HG03457 (cell line): Measurements from ENCODE around the gene PKD1L1.
"Not testable (repeated sequence)": the region's sequence is repeated elsewhere in the genome, so short reads cannot be mapped to it uniquely, and the experiment has no call there.

Experiments used
- ATAC-seq: cut with Tn5 transposase; IDR thresholded peaks from one replicate; pipeline ENCODE4 v1.9.1; 2021; ENCODE audit warnings: moderate number of reproducible peaks; ENCODE audit not compliant: unreplicated experiment

The PKD1L1 gene

DNA sequence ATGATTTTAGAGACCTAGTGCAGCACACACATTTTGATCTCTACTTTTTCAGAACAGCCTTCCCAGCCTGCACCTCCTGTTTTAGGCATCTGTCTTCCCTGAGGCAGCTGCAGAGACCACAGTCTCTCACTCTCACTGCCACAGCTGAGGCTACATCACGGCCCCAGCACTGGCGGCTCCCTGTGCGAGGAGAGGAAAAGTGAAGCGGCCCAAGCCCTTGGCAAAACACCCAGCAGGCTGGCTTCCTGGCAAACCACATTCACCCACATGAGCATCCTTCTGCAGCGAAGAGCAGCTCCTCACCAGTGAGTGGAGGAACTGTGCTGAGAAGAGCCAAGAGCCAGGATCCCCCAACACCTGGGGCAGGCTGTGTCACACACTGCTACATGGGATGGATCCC is 17.2 kb upstream of the PKD1L1 start:
- ATAC-seq, result no peak

GRCh38 chr7:47962262-47962661 is 14.0 kb upstream of the PKD1L1 start:
- ATAC-seq, result no peak

- ATAC-seq, result no peak
Observed at GRCh38 chr7:47957156-47957555, 8.9 kb upstream of the PKD1L1 start.

DNA sequence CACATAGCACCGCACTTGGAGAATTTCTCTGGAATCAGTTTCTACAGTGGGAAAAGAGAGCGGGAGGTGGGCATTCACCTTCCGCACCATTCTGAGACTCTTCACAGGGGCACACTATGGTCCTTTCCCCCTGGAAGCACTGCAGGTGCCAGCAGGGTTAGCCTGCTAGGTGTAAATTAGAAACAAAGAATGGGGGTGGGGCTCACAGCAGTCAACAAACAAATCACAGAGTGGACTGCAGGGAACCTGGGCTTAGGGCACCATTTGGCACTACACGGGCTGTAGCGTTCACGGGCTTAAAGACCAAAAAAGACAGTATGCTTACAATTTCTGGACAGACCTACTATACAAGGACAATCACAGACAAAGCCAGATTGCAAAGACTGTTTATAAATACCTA is 8.0 kb upstream of the PKD1L1 start:
- ATAC-seq, result no peak

GRCh38 chr7:47954231-47954911 is 6.1 kb upstream of the PKD1L1 start:
- ATAC-seq, result no peak

DNA sequence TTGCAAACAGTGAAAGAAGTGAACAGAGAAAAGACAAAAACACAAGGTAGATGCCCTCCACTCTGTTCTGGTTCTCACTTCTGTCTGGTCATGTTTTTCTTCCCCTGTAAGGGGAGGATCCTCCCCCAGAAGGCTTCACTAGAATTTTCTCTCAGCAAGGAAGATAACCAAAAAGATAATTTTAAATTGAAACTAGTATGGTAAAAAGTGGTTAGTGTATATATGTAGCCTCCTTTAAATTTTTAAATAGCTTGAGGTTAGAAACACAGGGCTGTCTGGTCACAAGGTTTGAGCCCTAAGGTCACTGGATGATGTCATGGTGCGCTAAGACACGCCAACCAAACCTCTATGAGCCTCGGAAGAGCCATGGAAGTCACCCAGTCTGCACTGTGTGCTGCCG is 5.6 kb upstream of the PKD1L1 start:
- ATAC-seq, result no peak

- no peak for ATAC-seq
Observed at GRCh38 chr7:47952224-47952623, 4.0 kb upstream of the PKD1L1 start.

DNA sequence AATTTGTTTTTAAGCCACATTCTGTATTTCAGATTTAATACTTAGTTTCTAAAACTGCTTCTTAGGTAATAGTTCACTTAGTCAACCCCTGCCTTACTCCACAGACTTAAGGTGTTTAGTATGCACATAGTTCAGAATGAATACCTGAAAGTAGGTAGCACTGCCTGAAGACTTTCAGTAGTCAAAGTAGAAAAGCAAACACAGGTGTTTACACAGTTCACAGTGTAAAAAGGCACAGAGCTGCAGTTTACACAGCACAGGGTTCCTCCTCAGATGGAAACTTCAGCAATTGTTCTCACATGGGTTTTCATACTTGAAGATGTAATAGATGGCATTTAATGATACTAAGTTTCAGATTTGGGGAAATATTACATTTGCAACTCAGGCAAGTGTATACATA is 3.1 kb upstream of the PKD1L1 start:
- ATAC-seq, result no peak

DNA sequence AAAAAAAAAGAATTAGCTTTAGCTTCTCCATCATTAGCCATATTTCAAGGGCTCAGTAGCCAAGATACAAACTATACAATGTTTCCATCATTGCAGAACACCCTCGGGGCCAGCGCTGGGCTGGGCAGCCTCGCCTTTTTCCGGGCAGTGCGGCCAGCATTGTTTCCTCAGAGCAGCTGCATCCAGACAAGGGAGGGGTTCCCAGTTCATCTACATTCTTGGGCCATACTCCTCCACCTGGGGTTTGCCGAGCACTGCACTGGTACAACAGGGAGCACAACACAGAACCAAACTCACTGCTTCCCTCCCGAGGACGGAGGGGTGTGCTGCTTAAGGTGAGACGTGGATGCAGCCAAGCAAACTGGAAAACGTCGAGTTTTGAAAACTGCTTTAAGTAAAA is 2.4 kb upstream of the PKD1L1 start:
- no peak for ATAC-seq

DNA sequence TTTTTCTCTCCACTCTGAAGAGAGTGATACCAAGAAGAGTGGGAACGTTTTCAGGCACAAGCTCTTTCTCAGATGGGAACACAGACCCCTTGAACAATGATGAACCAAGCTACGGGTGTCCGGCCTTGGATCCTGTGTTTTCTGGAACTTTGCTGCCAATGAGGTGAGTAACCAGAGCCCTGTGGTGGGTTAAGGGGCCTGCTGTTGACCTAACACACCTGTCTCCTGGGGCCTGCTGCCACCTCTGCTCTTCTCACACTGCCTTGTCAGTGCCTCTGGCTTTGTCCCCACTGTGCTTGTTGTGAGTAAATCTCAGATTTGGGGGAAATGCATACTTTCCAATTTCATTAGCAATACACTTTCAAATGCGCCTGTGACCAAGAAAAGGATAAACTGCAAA is 1.4 kb upstream of the PKD1L1 start:
- no peak for ATAC-seq

GRCh38 chr7:47947355-47947749 is 914 bp downstream of the PKD1L1 start:
- ATAC-seq, result no peak

GRCh38 chr7:47946581-47947354 is 1.5 kb downstream of the PKD1L1 start:
- ATAC-seq, result no peak

DNA sequence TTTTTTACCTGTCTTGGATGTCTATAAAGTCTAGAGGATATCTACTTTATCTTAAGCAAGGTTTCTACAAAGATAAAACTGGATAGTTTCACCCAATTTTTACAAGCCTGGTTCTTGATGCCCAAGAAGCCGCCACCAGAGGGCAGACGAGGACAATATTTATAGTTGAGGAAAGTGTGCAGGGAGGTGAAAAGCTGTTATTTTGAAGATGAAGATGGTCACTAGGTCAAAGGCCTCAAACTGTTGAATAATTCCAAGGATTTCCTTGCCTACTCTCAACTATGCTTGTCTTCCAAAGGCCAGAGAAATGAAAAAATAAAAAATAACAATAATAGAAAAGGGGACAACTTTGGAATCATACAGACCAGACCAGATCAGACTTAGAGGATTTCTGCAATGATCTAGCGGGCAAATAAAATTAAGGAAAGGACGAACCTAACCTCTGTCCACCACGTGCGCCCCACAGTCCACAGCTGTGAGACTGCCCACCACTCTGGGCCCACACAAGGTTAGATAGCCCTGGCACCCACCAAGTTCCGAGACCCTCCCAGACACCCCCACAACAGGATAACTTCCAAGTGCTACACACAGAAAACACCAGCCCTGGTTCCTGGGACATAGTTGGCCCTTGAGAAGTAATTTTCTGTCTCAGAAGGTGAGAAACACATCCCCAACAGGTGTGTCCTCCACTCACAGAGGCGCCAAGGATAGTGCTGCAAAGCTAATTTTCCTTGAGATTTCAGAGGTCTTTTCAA is 2.8 kb downstream of the PKD1L1 start:
- ATAC-seq, result no peak

DNA sequence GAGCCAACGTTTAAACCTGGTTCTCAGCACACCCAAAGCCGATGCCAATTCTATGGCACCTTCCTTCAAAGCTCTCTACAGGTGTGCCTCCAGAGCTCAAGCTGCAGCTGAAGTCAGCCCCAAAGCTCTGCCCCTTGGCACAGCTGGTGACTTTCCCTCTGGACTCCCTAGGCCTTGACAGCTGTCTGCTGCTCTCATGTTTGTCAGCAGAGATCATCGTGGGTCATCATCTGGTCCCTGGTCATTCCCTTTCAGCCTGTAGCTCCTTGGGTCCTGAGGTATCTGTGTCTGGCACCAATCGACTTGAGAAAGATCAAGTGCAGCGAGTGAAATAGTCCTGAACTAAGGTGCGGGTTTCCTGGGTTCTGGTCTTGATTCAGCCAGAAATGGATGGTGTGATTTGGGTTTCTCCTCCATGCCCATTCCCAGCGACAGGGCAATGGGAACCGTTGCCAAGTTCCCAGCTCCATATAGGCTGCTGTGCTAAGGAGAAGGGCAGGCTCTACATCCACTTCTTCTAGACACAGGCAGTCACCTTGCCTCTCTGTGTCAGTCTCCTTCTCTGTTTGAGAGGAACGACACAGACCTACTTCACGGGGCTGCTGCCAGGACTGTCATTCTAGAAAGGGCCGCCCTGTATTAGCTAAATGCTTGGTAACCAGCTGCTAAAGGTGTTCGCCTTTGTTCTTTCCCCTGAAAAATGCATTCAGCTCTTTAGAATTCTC is 3.6 kb downstream of the PKD1L1 start:
- ATAC-seq, result no peak

DNA sequence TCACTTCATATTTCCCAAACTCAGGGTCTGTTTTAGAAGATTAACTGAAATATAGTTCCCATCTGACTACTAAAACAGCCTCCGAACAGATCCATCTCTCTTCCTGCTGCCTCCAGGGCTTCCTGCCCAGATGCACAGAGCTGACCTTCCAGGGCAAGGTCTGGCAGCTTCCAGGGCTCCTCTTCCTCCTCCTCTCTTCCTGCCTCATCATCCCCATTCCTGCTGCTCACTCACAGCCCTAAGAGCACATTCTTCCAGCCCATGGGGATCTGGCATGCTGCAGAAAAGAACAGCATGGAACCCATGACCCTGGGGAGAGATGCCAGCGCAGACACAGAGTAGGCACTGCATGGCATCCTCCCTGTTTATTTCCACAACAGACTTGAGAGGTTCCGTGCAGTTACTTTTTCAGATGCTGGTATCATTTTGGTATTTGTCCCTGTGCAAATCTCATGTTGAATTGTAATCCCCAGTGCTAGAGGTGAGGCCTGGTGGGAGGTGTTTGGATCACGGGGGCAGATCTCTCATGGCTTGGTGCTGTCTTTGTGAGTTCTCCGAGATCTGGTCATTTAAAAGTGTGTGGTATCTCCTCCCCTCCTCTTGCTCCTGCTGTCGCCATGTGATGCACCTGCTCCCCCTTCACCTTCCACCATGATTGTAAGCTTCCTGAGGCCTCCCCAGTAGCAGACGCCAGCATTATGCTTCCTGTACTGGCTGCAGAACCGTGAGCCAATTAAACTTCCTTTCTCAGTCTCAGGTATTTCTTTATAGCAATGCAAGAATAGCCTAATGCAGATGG is 4.4 kb downstream of the PKD1L1 start:
- ATAC-seq, result no peak

DNA sequence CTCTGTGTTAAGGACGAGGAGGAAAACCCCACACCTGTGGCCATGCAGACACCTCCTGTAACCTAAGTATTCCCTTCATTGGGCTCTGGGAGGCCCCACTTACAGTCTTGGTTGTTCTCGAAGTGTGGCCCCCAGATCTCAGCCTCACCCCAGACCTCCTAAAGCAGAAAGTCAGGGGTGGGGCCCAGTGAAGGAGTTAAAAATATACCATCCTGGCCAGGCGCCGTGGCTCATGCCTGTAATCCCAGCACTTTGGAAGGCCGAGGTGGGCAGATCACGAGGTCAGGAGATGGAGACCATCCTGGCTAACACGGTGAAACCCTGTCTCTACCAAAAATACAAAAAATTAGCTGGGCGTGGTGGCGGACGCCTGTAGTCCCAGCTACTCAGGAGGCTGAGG is 5.6 kb downstream of the PKD1L1 start:
- not testable (repeated sequence) for ATAC-seq

GRCh38 chr7:47942132-47942531 is 6.1 kb downstream of the PKD1L1 start:
- no peak for ATAC-seq

GRCh38 chr7:47941136-47941844 is 7.0 kb downstream of the PKD1L1 start:
- ATAC-seq, result no peak

DNA sequence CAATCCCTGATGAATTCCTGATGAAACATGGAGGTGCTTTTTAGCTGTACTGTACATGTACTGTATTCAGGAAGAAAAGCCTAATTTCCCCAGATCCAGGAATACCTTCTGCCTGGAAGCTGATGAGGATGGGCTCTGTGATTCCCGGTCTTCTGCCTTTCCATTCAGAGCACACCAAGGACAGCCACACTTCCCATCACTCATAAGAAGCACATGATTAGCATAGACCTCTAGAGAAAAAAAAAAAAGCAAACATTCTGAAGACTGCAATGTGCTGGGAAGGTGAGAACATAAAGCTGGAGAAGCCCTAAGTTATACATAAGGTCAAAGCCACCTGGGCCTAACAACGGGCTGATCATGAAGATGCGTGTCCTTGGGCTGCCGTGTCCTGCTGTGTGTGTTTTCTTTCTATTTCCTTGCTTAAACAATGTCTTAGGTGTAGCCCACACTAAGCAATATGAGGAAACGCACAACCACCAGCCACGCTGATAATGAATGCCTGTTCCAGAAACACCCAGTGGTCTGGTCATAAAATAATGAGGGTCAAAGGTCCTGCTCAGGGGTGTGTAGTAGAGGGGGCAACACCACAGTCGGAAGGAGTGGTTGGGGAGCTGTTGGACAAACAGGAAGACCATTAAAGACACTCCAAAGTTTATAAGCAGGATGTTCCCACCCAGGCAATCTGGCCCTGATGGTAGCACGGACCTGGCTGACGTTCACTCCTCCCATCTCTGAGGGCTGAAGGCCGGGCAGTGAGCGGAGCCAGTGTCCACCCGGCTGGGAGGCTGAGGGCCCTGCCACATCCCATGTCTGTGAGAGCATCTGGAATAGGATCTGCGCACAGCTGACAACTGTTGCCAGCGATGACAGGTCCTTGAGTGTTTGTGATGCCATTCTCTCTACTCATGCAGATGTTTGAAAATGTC is 7.9 kb downstream of the PKD1L1 start:
- ATAC-seq, result no peak
